ENCODE data around the gene FAM222A. TPM values are rescaled to one million over a fixed set of nuclear protein-coding genes. Genes with fewer than 3 reads are reported as not detected.

Gene FAM222A
- total RNA-seq, 6 experiments from 2014 or later = 0.34 to 4.3 (median 1.2) TPM

- ATAC-seq (no peak), DNase-seq (no peak)
- Histone ChIP-seq H3K27ac (no peak overlapping the region), H3K4me1 (no peaks in the 10 kb centered on the region), H3K4me3 (no peak overlapping the region), H3K27me3 (no peaks in the 10 kb centered on the region), H3K36me3 (no peaks in the 10 kb centered on the region), H3K9me3 (no peaks in the 10 kb centered on the region)
- TF ChIP-seq POLR2A (IDR thresholded peaks at IDR 0.05) = no peak
- no peak for TF ChIP-seq CTCF (IDR thresholded peaks at IDR 0.05)
- WGBS (ENCODE audit: insufficient coverage, low coverage, low lambda C conversion rate, missing lambda C conversion rate) = 83% methylated on average over 9 of the region's 11 CpGs
- intact Hi-C loops (cut with DNase I) = no loop called here
These were observed 15.7 kb upstream of the FAM222A start for GRCh38 chr12:109697877-109698468.

DNA sequence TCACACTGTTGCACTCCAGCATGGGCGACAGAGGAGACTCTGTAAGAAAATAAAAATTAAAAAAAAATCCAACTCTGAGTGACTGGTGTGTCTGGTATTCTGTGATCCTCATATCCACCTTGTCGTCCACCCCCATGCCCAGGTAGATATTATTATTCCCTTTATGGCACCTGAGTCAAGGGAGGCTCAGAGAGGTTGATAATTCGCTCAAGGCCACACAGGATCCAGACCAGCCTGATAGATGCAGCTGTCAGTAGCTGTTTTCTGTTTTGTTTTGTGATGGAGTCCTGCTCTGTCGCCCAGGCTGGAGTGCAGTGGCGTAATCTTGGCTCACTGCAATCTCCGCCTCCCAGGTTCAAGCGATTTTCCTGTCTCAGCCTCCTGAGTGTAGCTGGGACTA, 14.8 kb upstream of the FAM222A start:
- no peaks in the 10 kb centered on the region for H3K27me3 ChIP-seq
- H3K4me3 ChIP-seq = no peak overlapping the region
- H3K36me3 ChIP-seq = no peaks in the 10 kb centered on the region
- ATAC-seq = no peak
- TF ChIP-seq CTCF (IDR thresholded peaks at IDR 0.05) = no peak
- TF ChIP-seq POLR2A (IDR thresholded peaks at IDR 0.05) = no peak
- WGBS (ENCODE audit: insufficient coverage, low coverage, low lambda C conversion rate, missing lambda C conversion rate) = 78% methylated on average over 6 of the region's 7 CpGs
- DNase-seq = no peak
- H3K9me3 ChIP-seq = no peaks in the 10 kb centered on the region
- intact Hi-C loops (cut with DNase I) = no loop called here
- H3K27ac ChIP-seq = no peak overlapping the region
- H3K4me1 ChIP-seq = no peaks in the 10 kb centered on the region

DNA sequence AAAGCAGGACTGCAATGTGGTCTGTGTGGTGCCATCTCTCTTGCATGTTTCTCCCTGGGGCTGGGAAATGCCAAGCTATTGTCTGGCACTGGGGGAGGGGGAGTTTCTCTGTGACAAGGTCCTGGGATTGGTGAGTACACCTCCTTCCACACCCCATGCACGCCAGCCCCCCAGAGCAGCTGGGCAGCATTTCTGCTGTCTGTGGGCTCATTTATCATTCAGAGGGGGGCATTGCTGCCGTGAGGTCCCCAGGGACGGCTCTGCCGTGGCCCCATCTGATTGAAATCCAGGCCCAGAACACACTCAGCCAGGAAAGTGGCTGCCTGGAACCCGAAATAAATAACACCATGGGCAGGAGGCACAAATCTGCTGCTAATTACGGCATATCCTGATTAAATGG, 12.6 kb upstream of the FAM222A start:
- Histone ChIP-seq H3K4me1 (no peaks in the 10 kb centered on the region), H3K9me3 (no peaks in the 10 kb centered on the region), H3K27me3 (no peaks in the 10 kb centered on the region), H3K36me3 (no peaks in the 10 kb centered on the region), H3K27ac (no peak overlapping the region), H3K4me3 (no peak overlapping the region)
- WGBS (ENCODE audit: insufficient coverage, low coverage, low lambda C conversion rate, missing lambda C conversion rate) = 66% methylated on average over 4 of the region's 6 CpGs
- intact Hi-C loops (cut with DNase I) = no loop called here
- no peak for ATAC-seq
- TF ChIP-seq POLR2A (IDR thresholded peaks at IDR 0.05) = no peak
- TF ChIP-seq CTCF (IDR thresholded peaks at IDR 0.05) = no peak
- no peak for DNase-seq

- Histone ChIP-seq H3K36me3 (no peaks in the 10 kb centered on the region), H3K27ac (no peak overlapping the region), H3K9me3 (no peaks in the 10 kb centered on the region), H3K4me3 (no peak overlapping the region), H3K4me1 (peaks cover 0 to 10% (median 3%) of the 10 kb centered on the region in 4 donors), H3K27me3 (no peaks in the 10 kb centered on the region)
- WGBS (ENCODE audit: insufficient coverage, low coverage, low lambda C conversion rate, missing lambda C conversion rate) = 81% methylated on average over 8 of the region's 9 CpGs
- TF ChIP-seq POLR2A (IDR thresholded peaks at IDR 0.05) (no peak), CTCF (IDR thresholded peaks at IDR 0.05) (no peak)
- intact Hi-C loops (cut with DNase I) = no loop called here
- DNase-seq = no peak
- ATAC-seq = no peak
These were observed 11.3 kb upstream of the FAM222A start for GRCh38 chr12:109702111-109702841.

Measured in right lobe of liver (tissue), 6 donors.